ENCODE measurements around the gene CIAO2B.

The CIAO2B gene

DNA sequence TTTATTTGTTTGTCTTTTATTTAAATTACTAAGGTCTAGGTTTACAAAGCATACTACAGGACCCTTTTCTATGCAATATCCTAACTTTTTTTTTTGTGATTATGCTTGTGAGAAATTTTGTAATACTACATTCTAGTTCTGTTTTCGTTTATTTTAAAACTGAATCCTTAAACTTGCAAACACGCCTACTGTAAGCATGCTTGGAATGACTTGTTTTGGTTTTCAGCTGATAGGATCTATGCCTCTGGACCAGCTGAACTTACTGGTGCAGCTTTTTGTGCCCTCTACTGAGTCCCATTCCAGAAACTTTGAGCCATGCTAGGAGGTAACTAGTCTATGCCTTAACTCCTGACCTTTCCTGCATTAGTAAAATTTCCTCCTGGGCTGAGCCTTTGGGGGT lies 47.9 kb downstream of the CIAO2B start:
- no peak for DNase-seq (ENCODE audit: low read depth in 3 of 3)

- DNase-seq (ENCODE audit: low read depth in 3 of 3) = no peak
Measured at GRCh38 chr16:66885491-66885890, 48.7 kb downstream of the CIAO2B start.

GRCh38 chr16:66882702-66883101 lies 51.5 kb downstream of the CIAO2B start:
- DNase-seq (ENCODE audit: low read depth in 3 of 3) = no peak
